PC-9 (cell line): ENCODE data around the gene MAST1. TPM values are rescaled to one million over a fixed set of nuclear protein-coding genes. Genes with fewer than 3 reads are reported as not detected.

ENCODE experiments used
- BruUV-seq: library from RNA; stranded (reverse); fragments of 400-500 nt; replicated peaks from 2 replicates; lab custom pipeline; 2021; lab: Mats Ljungman, UMichigan
- CTCF ChIA-PET: fragments of 300-600 bp; sonication (Branson Sonifier 250); formaldehyde crosslinking; loops from one replicate; lab custom pipeline; 2022; ENCODE audit warnings: antibody characterized with exemption; lab: Charles Lee
- POLR2A ChIA-PET: fragments of 300-600 bp; sonication (Branson Sonifier 250); formaldehyde crosslinking; loops from one replicate; lab custom pipeline; 2022; ENCODE audit warnings: antibody characterized with exemption; ENCODE audit not compliant: unreplicated experiment; lab: Charles Lee
- DNase-seq, 2 experiments: peaks; one replicate each; pipeline versions ENCODE4 v3.0.0 to v3.0.0-alpha.2; 2015 to 2022; ENCODE audit warnings: mixed read lengths in 1 of 2
- H2AFZ ChIP-seq: fragments of 200-600 bp; sonication (generic); 2 replicates; pipeline ENCODE4 v1.8.1; 2017; ENCODE audit warnings: antibody characterized with exemption
- H3F3A ChIP-seq: fragments of 200-600 bp; sonication (generic); 2 replicates; pipeline ENCODE4 v1.8.1; 2017; ENCODE audit warnings: antibody characterized with exemption, mild to moderate bottlenecking, low read depth; ENCODE audit not compliant: insufficient read depth
- H3K27ac ChIP-seq: fragments of 200-600 bp; sonication (generic); 2 replicates; pipeline ENCODE4 v1.6.1; 2016; ENCODE audit warnings: mixed run types
- H3K27me3 ChIP-seq: fragments of 200-600 bp; sonication (generic); 2 replicates; pipeline ENCODE4 v1.6.1; 2016; ENCODE audit warnings: low read depth, mixed run types; ENCODE audit not compliant: insufficient read depth
- H3K36me3 ChIP-seq: fragments of 200-600 bp; sonication (generic); 2 replicates; pipeline ENCODE4 v1.6.1; 2016; ENCODE audit warnings: low read depth, mixed run types
- H3K4me1 ChIP-seq: fragments of 200-600 bp; sonication (generic); replicated peaks from 2 replicates; pipeline ENCODE4 v1.6.1; 2016; ENCODE audit warnings: mixed run types; ENCODE audit not compliant: insufficient read depth
- H3K4me2 ChIP-seq: fragments of 200-600 bp; sonication (generic); 2 replicates; pipeline ENCODE4 v1.6.1; 2017; ENCODE audit warnings: mixed run types
- H3K4me3 ChIP-seq: fragments of 200-600 bp; sonication (generic); 2 replicates; pipeline ENCODE4 v1.6.1; 2016; ENCODE audit warnings: mixed run types
- H3K79me2 ChIP-seq: fragments of 200-600 bp; sonication (generic); 2 replicates; pipeline ENCODE4 v1.6.1; 2017; ENCODE audit warnings: low read depth, mixed run types
- H3K9me2 ChIP-seq: fragments of 200-600 bp; sonication (generic); 2 replicates; pipeline ENCODE4 v1.8.1; 2017; ENCODE audit warnings: mild to moderate bottlenecking; ENCODE audit not compliant: insufficient read depth
- H3K9me3 ChIP-seq: fragments of 200-600 bp; sonication (generic); 2 replicates; pipeline ENCODE4 v1.8.1; 2016; ENCODE audit warnings: low read depth; ENCODE audit not compliant: insufficient read depth
- H4K20me1 ChIP-seq: fragments of 200-600 bp; sonication (generic); 2 replicates; pipeline ENCODE4 v1.8.1; 2017; ENCODE audit not compliant: insufficient read depth
- EZH2 ChIP-seq: fragments of 200-600 bp; sonication (generic); IDR thresholded peaks from 2 replicates; pipeline ENCODE4 v1.8.0; 2017; ENCODE audit warnings: antibody characterized with exemption, low read depth
- intact Hi-C: fragments of 100-400 bp; cut with micrococcal nuclease; formaldehyde crosslinking; loops from one replicate; pipeline ENCODE4 v1.10.0; 2022; ENCODE audit not compliant: unreplicated experiment
- total RNA-seq: library from RNA; stranded (reverse); gene quantifications from 2 replicates; pipeline ENCODE4 v1.2.3, GENCODE V29; 2021
- TF ChIP-seq, protein P1 (sequence below): fragments of 200-600 bp; sonication (generic); conservative IDR thresholded peaks from 2 replicates; pipeline ENCODE4 v1.6.1; 2017; ENCODE audit warnings: mixed run types, antibody characterized with exemption, mild to moderate bottlenecking, moderate library complexity

The MAST1 gene
- total RNA-seq, 1 experiment from 2014 or later, result 11.9 TPM

DNA sequence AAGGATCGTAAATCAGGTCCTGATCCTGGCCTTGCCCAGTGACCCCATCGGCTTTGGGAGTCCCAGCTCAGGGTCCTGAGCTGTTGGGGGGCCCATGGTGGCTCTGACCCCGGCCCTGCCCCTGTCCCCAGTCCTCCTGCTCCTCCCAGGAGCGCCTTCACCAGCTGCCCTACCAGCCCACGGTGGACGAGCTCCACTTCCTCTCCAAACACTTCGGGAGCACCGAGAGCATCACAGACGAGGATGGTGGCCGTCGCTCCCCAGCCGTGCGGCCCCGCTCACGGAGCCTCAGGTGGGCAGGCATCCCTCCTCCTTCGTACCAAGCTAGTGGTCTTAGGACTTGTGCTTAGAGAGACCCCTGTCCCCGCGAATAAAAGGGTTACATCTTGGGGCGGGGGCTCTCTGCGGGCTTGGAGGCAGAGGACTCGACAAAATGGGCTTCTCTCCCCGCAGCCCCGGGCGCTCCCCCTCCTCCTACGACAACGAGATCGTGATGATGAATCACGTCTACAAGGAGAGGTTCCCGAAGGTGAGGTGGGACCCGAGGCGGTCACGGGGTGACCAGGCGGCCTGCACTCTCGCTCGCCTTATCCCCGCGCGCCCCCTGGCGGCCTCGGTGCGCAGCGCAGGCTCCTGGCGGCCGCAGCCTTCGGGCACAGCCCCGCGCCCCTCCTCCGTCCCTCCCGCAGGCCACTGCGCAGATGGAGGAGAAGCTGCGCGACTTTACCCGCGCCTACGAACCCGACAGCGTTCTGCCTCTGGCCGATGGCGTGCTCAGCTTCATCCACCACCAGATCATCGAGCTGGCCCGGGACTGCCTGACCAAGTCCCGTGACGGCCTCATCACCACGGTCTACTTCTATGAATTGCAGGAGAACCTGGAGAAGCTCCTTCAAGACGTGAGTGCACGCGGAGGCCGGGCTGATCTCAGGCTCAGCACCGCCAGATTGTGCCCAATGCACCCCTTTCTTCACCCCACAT is 9.1 kb downstream of the MAST1 start:
- Histone ChIP-seq H3K36me3 (no peaks in the 10 kb centered on the region), H3K9me2 (no peaks in the 10 kb centered on the region), H3K27me3 (no peaks in the 10 kb centered on the region), H3K4me1 (0 out of 2 replicates have a peak, but pooled peaks cover 3% of the 10 kb centered on the region), H3K79me2 (no peaks in the 10 kb centered on the region), H3F3A (peaks cover 12% of the 10 kb centered on the region; the same call in 1 of the 2 replicates), H3K4me3 (peak overlapping the region; percentile 49; the same call in 1 of the 2 replicates), H3K4me2 (peak overlapping the region; percentile 84), H4K20me1 (no peaks in the 10 kb centered on the region), H3K27ac (no peak overlapping the region), H2AFZ (peak overlapping the region; percentile 84), H3K9me3 (no peaks in the 10 kb centered on the region)
- ChIA-PET POLR2A (interaction anchor here (0.5 to 0.7 kb wide), 2 partner anchors 52 to 447 kb away, joined by 3 to 10 read pairs; partner anchors contain the start of gene ZNF799), CTCF (interaction anchor here (0.5 to 1.5 kb wide), 12 partner anchors 19 to 169 kb away, joined by 3 to 14 read pairs (median 4); partner anchors contain the start of genes DNASE2 and GCDH)
- TF ChIP-seq EZH2, result no peak
- TF ChIP-seq, protein P1, sequence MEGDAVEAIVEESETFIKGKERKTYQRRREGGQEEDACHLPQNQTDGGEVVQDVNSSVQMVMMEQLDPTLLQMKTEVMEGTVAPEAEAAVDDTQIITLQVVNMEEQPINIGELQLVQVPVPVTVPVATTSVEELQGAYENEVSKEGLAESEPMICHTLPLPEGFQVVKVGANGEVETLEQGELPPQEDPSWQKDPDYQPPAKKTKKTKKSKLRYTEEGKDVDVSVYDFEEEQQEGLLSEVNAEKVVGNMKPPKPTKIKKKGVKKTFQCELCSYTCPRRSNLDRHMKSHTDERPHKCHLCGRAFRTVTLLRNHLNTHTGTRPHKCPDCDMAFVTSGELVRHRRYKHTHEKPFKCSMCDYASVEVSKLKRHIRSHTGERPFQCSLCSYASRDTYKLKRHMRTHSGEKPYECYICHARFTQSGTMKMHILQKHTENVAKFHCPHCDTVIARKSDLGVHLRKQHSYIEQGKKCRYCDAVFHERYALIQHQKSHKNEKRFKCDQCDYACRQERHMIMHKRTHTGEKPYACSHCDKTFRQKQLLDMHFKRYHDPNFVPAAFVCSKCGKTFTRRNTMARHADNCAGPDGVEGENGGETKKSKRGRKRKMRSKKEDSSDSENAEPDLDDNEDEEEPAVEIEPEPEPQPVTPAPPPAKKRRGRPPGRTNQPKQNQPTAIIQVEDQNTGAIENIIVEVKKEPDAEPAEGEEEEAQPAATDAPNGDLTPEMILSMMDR, result peak; percentile 99
- DNase-seq, result peak; percentile 76 to 92
- intact Hi-C loops, result loop anchor here (1.0 to 2.0 kb wide), 2 partner anchors 51 to 81 kb away; no protein-coding TSS in a partner anchor
- BruUV-seq, result no TSS peak

DNA sequence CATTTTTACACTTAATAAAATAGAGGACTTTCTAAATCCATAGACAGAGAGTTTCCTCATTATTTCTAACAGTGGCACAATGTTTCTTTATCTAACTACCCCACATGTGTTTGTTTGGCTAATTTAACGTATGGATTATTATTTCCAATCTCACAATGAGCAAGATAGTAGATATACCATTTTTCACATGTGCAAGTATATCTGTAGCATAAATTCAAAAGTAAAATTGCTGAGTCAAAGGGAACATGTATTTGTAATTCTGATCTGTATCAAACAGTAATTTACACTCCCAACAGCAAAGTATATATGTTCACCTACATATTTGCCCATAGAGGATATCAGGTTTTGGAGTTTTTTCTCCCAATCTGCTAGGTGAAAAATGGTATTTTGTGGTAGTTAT is 18.3 kb downstream of the MAST1 start:
- H3K9me2 ChIP-seq, result no peaks in the 10 kb centered on the region
- CTCF ChIA-PET, result interaction anchor here (0.7 kb wide), 1 partner anchor 212 kb away, joined by 5 read pairs; no protein-coding TSS in a partner anchor
- no TSS peak for BruUV-seq
- intact Hi-C loops, result no loop called here
- no peaks in the 10 kb centered on the region for H3K4me1 ChIP-seq
- no peak overlapping the region for H3K27ac ChIP-seq
- no peaks in the 10 kb centered on the region for H3K27me3 ChIP-seq
- TF ChIP-seq EZH2, result no peak
- TF ChIP-seq, protein P1, result no peak
- POLR2A ChIA-PET, result no interaction called here
- no peaks in the 10 kb centered on the region for H3K79me2 ChIP-seq
- no peak overlapping the region for H3K4me2 ChIP-seq
- no peaks in the 10 kb centered on the region for H4K20me1 ChIP-seq
- no peak for DNase-seq
- H3K9me3 ChIP-seq, result no peaks in the 10 kb centered on the region
- H3K36me3 ChIP-seq, result no peaks in the 10 kb centered on the region
- H2AFZ ChIP-seq, result no peak overlapping the region
- peaks cover 6% of the 10 kb centered on the region; the same call in 1 of the 2 replicates for H3F3A ChIP-seq
- no peak overlapping the region for H3K4me3 ChIP-seq

- POLR2A ChIA-PET, result no interaction called here
- no peak overlapping the region for H3K4me2 ChIP-seq
Observed at GRCh38 chr19:12858041-12858928, 20.0 kb downstream of the MAST1 start.

More at GRCh38 chr19:12858041-12858928, 20.0 kb downstream of the MAST1 start:
- no peaks in the 10 kb centered on the region for H3K9me3 ChIP-seq
- no peaks in the 10 kb centered on the region for H4K20me1 ChIP-seq
- peaks cover 9% of the 10 kb centered on the region; the same call in 1 of the 2 replicates for H3F3A ChIP-seq
- H3K4me3 ChIP-seq, result no peak overlapping the region
- H2AFZ ChIP-seq, result no peak overlapping the region
- CTCF ChIA-PET, result no interaction called here
- no peak for DNase-seq
- no peaks in the 10 kb centered on the region for H3K36me3 ChIP-seq
- H3K27me3 ChIP-seq, result no peaks in the 10 kb centered on the region
- H3K27ac ChIP-seq, result no peak overlapping the region
- H3K79me2 ChIP-seq, result no peaks in the 10 kb centered on the region
- BruUV-seq, result no TSS peak
- intact Hi-C loops, result no loop called here
- TF ChIP-seq, protein P1, result no peak
- TF ChIP-seq EZH2, result no peak
- no peaks in the 10 kb centered on the region for H3K9me2 ChIP-seq
- no peaks in the 10 kb centered on the region for H3K4me1 ChIP-seq
